NCI-H128 (cell line): ENCODE data around the gene GARIN3.

Experiments used
- DNase-seq: peaks from one replicate; lab custom pipeline; 2025; ENCODE audit not compliant: unreplicated experiment; lab: John Stamatoyannopoulos, UW

GARIN3 gene

GRCh38 chr5:157150995-157151394 lies 15.1 kb downstream of the GARIN3 start:
- no peak for DNase-seq

- DNase-seq, result peak; percentile 6
Measured at GRCh38 chr5:157148734-157149615, 17.1 kb downstream of the GARIN3 start.

GRCh38 chr5:157143127-157143971 lies 22.7 kb downstream of the GARIN3 start:
- no peak for DNase-seq

- peak; percentile 77 for DNase-seq
Measured at GRCh38 chr5:157142317-157143126, 23.5 kb downstream of the GARIN3 start, which contains the start of gene MED7. Gene MED7 (minus strand): TSS chr5:157142865. CDS start chr5:157139431, 3,434 bp downstream.

GRCh38 chr5:157137691-157138090 lies 28.4 kb downstream of the GARIN3 start:
- no peak for DNase-seq

GRCh38 chr5:157132281-157132612 lies 33.8 kb downstream of the GARIN3 start:
- DNase-seq, result no peak

GRCh38 chr5:157130925-157131324 lies 35.1 kb downstream of the GARIN3 start:
- DNase-seq, result no peak

GRCh38 chr5:157121709-157122108 lies 44.4 kb downstream of the GARIN3 start:
- no peak for DNase-seq

- no peak for DNase-seq
Measured at GRCh38 chr5:157120102-157120501, 46.0 kb downstream of the GARIN3 start.

- DNase-seq, result no peak
Measured at GRCh38 chr5:157116483-157116954, 49.5 kb downstream of the GARIN3 start.

- no peak for DNase-seq
Measured at GRCh38 chr5:157115502-157115901, 50.6 kb downstream of the GARIN3 start.

GRCh38 chr5:157115012-157115411 lies 51.1 kb downstream of the GARIN3 start:
- no peak for DNase-seq

GRCh38 chr5:157113002-157113401 lies 53.1 kb downstream of the GARIN3 start:
- no peak for DNase-seq
